Omental fat pad (tissue), 4 donors: Measurements from ENCODE around the gene PRRC2A. TPM values are rescaled to one million over a fixed set of nuclear protein-coding genes. Genes with fewer than 3 reads are reported as not detected.

Experiments
- ATAC-seq: fragments of 150-250 bp; one replicate; pipeline ENCODE4 v1.9.1; 2016; ENCODE audit warnings: mild to moderate bottlenecking, moderate library complexity; ENCODE audit not compliant: low FRiP score
- DNase-seq: peaks from one replicate; pipeline ENCODE4 v3.0.0-alpha.2; 2019; ENCODE audit warnings: low spot score
- total RNA-seq, 4 donors: library from RNA; depleted of rRNA; stranded (reverse); fragments of >200 nt; gene quantifications; one replicate each; pipeline ENCODE4 v1.1.0, GENCODE V29; 2016
- TF ChIP-seq, protein P1 (sequence below), 3 donors: fragments of 450-650 bp; IDR thresholded peaks; one replicate each; pipeline ENCODE4 v1.5.1; 2016 to 2017; ENCODE audit warnings: antibody characterized with exemption in 3 of 3, mild to moderate bottlenecking in 3 of 3, moderate library complexity in 2 of 3

PRRC2A gene
- total RNA-seq, 4 donors from 2014 or later = 44.8 to 111 (median 65.4) TPM

GRCh38 chr6:31619805-31620585 is 520 bp upstream of the PRRC2A start:
- DNase-seq (peak; percentile 87), ATAC-seq (peak; percentile 94)
- TF ChIP-seq, protein P1, sequence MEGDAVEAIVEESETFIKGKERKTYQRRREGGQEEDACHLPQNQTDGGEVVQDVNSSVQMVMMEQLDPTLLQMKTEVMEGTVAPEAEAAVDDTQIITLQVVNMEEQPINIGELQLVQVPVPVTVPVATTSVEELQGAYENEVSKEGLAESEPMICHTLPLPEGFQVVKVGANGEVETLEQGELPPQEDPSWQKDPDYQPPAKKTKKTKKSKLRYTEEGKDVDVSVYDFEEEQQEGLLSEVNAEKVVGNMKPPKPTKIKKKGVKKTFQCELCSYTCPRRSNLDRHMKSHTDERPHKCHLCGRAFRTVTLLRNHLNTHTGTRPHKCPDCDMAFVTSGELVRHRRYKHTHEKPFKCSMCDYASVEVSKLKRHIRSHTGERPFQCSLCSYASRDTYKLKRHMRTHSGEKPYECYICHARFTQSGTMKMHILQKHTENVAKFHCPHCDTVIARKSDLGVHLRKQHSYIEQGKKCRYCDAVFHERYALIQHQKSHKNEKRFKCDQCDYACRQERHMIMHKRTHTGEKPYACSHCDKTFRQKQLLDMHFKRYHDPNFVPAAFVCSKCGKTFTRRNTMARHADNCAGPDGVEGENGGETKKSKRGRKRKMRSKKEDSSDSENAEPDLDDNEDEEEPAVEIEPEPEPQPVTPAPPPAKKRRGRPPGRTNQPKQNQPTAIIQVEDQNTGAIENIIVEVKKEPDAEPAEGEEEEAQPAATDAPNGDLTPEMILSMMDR (IDR thresholded peaks at IDR 0.05) = no peak

GRCh38 chr6:31621320-31621939 is 915 bp downstream of the PRRC2A start:
- DNase-seq = no peak
- ATAC-seq = no peak
- TF ChIP-seq, protein P1 (IDR thresholded peaks at IDR 0.05) = no peak

- TF ChIP-seq, protein P1 (IDR thresholded peaks at IDR 0.05) = no peak
- no peak for DNase-seq
- no peak for ATAC-seq
Observed at GRCh38 chr6:31621991-31622390, 1.5 kb downstream of the PRRC2A start.

DNA sequence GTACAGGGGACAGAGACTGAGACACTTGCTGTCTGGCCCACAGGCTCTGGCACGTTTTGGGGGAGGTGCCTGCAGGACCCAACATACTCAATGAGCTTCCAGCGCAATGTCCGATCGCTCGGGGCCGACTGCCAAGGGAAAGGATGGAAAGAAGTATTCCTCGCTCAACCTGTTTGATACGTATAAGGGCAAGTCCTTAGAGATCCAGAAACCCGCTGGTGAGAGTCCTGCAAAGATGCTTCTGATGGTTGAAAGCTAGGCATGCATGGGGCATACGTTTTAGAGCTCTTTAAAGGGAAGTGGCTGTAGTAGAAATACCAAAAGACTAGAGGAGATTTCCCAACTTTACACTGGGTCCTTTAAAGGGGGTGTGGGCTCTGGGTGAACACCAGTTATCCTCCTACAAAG is 2.2 kb downstream of the PRRC2A start:
- no peak for ATAC-seq
- TF ChIP-seq, protein P1 (IDR thresholded peaks at IDR 0.05) = no peak
- no peak for DNase-seq

- ATAC-seq (no peak), DNase-seq (no peak)
- TF ChIP-seq, protein P1 (IDR thresholded peaks at IDR 0.05) = no peak
Observed at GRCh38 chr6:31624070-31624469, 3.6 kb downstream of the PRRC2A start.

DNA sequence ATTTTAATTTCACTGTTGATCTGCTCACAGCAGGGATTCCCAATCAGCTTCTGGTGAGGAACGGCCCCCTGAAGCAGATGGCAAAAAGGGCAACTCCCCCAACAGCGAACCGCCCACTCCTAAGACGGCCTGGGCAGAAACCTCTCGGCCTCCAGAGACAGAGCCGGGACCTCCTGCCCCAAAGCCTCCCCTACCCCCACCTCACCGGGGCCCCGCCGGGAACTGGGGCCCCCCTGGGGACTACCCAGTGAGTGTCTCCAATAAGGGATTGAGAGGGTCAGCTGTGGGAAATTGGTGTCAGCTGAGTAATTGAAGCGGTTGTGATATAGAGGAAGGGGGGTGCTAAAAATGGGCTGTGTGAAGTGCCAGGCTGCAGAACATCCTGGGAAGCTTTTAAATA is 6.4 kb downstream of the PRRC2A start:
- ATAC-seq (no peak), DNase-seq (no peak)
- TF ChIP-seq, protein P1 (IDR thresholded peaks at IDR 0.05) = no peak
